HepG2 (cell line): ENCODE measurements around the gene GIMAP4. TPM values are rescaled to one million over a fixed set of nuclear protein-coding genes. Genes with fewer than 3 reads are reported as not detected.
"Not testable (repeated sequence)": the region's sequence is repeated elsewhere in the genome, so short reads cannot be mapped to it uniquely, and the experiment has no call there.

Source experiments
- ATAC-seq: fragments of 200-7000 bp; cut with Tn5 transposase; 3 replicates; pipeline ENCODE4 v1.9.1; 2020; ENCODE audit warnings: mild to moderate bottlenecking, moderate library complexity
- BruUV-seq: library from RNA; stranded (reverse); fragments of 400-500 nt; replicated peaks from 2 replicates; lab custom pipeline; 2021; lab: Mats Ljungman, UMichigan
- CTCF ChIA-PET: fragments of 300-600 bp; formaldehyde crosslinking; extraction: SDS; loops from one replicate; lab custom pipeline; 2021; ENCODE audit warnings: low total read pairs, inconsistent platforms, low intra/inter-chr PET ratio; lab: Yijun Ruan, JAX
- POLR2A ChIA-PET: fragments of 350-600 bp; sonication (Branson Sonifier 250); formaldehyde crosslinking; loops from one replicate; lab custom pipeline; 2020; ENCODE audit warnings: antibody characterized with exemption, inconsistent platforms; lab: Yijun Ruan, JAX
- DNase-seq: peaks from one replicate; pipeline ENCODE4 v3.0.0-alpha.2; 2015; ENCODE audit warnings: low spot score
- FAIRE-seq: peaks from 3 replicates; lab custom pipeline; 2011; peaks lifted over from hg19 to GRCh38; lab: Jason Lieb, UNC
- H2AFZ ChIP-seq: one replicate; pipeline ENCODE4 v1.6.1; 2011; ENCODE audit warnings: low read length, inconsistent platforms
- H3K27ac ChIP-seq: fragments of 300-600 bp; 3 replicates; pipeline ENCODE4 v1.8.0; 2011; ENCODE audit warnings: mixed run types, mild to moderate bottlenecking, mixed read lengths, low read length, inconsistent platforms; ENCODE audit not compliant: insufficient read depth; ENCODE audit errors: extremely low read length
- H3K27me3 ChIP-seq, 2 experiments: fragments of 200-600 bp in 1 of 2; 2 replicates in 1 of 2; 3 replicates in 1 of 2; pipeline versions ENCODE4 v1.6.0 to v1.8.0; 2011; ENCODE audit warnings: low read length in 2 of 2, mild to moderate bottlenecking in 2 of 2, moderate library complexity in 2 of 2, inconsistent platforms in 1 of 2; ENCODE audit not compliant: insufficient read depth in 2 of 2, control insufficient read depth in 1 of 2
- H3K36me3 ChIP-seq, 2 experiments: fragments of 200-600 bp in 1 of 2; replicated peaks in 1 of 2; 2 replicates in 1 of 2; 3 replicates in 1 of 2; pipeline versions ENCODE4 v1.5.1 to v1.8.0; 2011; ENCODE audit warnings: low read length in 2 of 2, inconsistent platforms in 1 of 2; ENCODE audit not compliant: insufficient read depth in 2 of 2, control insufficient read depth in 1 of 2
- H3K4me1 ChIP-seq: 2 replicates; pipeline ENCODE4 v1.5.1; 2012; ENCODE audit warnings: low read length, inconsistent platforms; ENCODE audit not compliant: insufficient read depth
- H3K4me2 ChIP-seq: 2 replicates; pipeline ENCODE4 v1.6.0; 2011; ENCODE audit warnings: low read depth, low read length, inconsistent platforms
- H3K4me3 ChIP-seq, 3 experiments: fragments of 200-600 bp in 1 of 3; sonication (generic), shearing (Covaris generic) in 1 of 3; replicated peaks in 1 of 3; 2 replicates each; pipeline ENCODE4 v1.5.1; 2011 to 2016; ENCODE audit warnings: low read length in 3 of 3, inconsistent platforms in 2 of 3, low read depth in 2 of 3, mild to moderate bottlenecking in 2 of 3, control low read depth in 1 of 3, mixed read lengths in 1 of 3; ENCODE audit not compliant: insufficient read depth in 1 of 3
- H3K79me2 ChIP-seq: one replicate; pipeline ENCODE4 v1.6.1; 2011; ENCODE audit warnings: low read length, inconsistent platforms; ENCODE audit not compliant: insufficient read depth
- H3K9ac ChIP-seq: 2 replicates; pipeline ENCODE4 v1.6.0; 2011; ENCODE audit warnings: mild to moderate bottlenecking, low read depth, low read length, inconsistent platforms; ENCODE audit not compliant: insufficient read depth
- H3K9me3 ChIP-seq: 2 replicates; pipeline ENCODE4 v1.5.1; 2012; ENCODE audit warnings: mild to moderate bottlenecking, low read length
- H4K20me1 ChIP-seq: 2 replicates; pipeline ENCODE4 v1.6.0; 2011; ENCODE audit warnings: inconsistent platforms, mild to moderate bottlenecking, low read length, moderate library complexity; ENCODE audit not compliant: insufficient read depth
- PRMT3 ChIP-seq: sonication (generic); formaldehyde crosslinking; IDR thresholded peaks from 2 replicates; pipeline ENCODE4 v1.8.1; 2022; ENCODE audit warnings: low read depth, mild to moderate bottlenecking, moderate library complexity, missing genetic modification reagents, borderline replicate concordance
- SNAPC2 ChIP-seq: sonication (generic); formaldehyde crosslinking; IDR thresholded peaks from 2 replicates; pipeline ENCODE4 v1.8.1; 2022; ENCODE audit warnings: mild to moderate bottlenecking, missing genetic modification reagents
- TEAD2 ChIP-seq: sonication (generic); formaldehyde crosslinking; IDR thresholded peaks from 2 replicates; pipeline ENCODE4 v1.9.0; 2021; ENCODE audit warnings: missing genetic modification reagents
- ZNF205 ChIP-seq: IDR thresholded peaks from 2 replicates; pipeline ENCODE4 v1.6.1; 2018; ENCODE audit warnings: missing biosample characterization, missing genetic modification reagents
- ZNF33A ChIP-seq: sonication (generic); formaldehyde crosslinking; IDR thresholded peaks from 2 replicates; pipeline ENCODE4 v1.5.1; 2020; ENCODE audit warnings: missing genetic modification reagents, mild to moderate bottlenecking, moderate library complexity, borderline replicate concordance
- ZNF496 ChIP-seq: sonication (generic); formaldehyde crosslinking; IDR thresholded peaks from 2 replicates; pipeline ENCODE4 v1.8.1; 2023; ENCODE audit warnings: mild to moderate bottlenecking, moderate library complexity, missing genetic modification reagents; ENCODE audit not compliant: insufficient replicate concordance
- ZNF747 ChIP-seq: sonication (generic); formaldehyde crosslinking; IDR thresholded peaks from 2 replicates; pipeline ENCODE4 v1.8.1; 2023; ENCODE audit warnings: missing genetic modification reagents, mild to moderate bottlenecking, borderline replicate concordance
- WGBS: methylation state at CpG from one replicate; pipeline ENCODE4 v1.1.6; 2017; ENCODE audit warnings: low lambda C conversion rate; 5-methylcytosine and 5-hydroxymethylcytosine counted together
- in situ Hi-C: cut with HindIII; loops from 2 replicates; pipeline ENCODE4 v1.10.0; 2017; ENCODE audit warnings: low pct_unique_long_range_greater_than_20kb; ENCODE audit not compliant: extremely low pct_ligation_motif_present
- intact Hi-C: fragments of 100-400 bp; cut with micrococcal nuclease; formaldehyde crosslinking; loops from one replicate; pipeline ENCODE4 v1.10.0; 2022; ENCODE audit not compliant: unreplicated experiment
- polyA plus RNA-seq, 8 experiments: library from polyadenylated mRNA; depleted of rRNA in 3 of 8; stranded (reverse) in 7 of 8; unstranded in 1 of 8; fragments of >200 nt; fragmentation: Illumina TruSeq in 4 of 8; extraction: Trizol in 4 of 8; gene quantifications; 2 replicates each; pipeline versions ENCODE4 v1.2.1 to v1.2.3, GENCODE V29; 2011 to 2016; ENCODE audit warnings: low read depth in 4 of 8, missing spikeins in 1 of 8, mixed read lengths in 1 of 8; ENCODE audit not compliant: insufficient read depth in 1 of 8
- total RNA-seq, 5 experiments: library from RNA; depleted of rRNA; stranded (reverse); fragments of >200 nt; fragmentation: Illumina TruSeq; extraction: Trizol; gene quantifications; 2 replicates each; pipeline ENCODE4 v1.2.3, GENCODE V29; 2016; ENCODE audit warnings: low read depth in 1 of 5
- TF ChIP-seq, protein P1 (sequence below): sonication (generic); formaldehyde crosslinking; IDR thresholded peaks from one replicate; pipeline ENCODE4 v1.5.1; 2020; ENCODE audit warnings: mild to moderate bottlenecking, missing genetic modification reagents; ENCODE audit errors: not compliant biosample characterization
- TF ChIP-seq, protein P2 (sequence below): sonication (generic); formaldehyde crosslinking; IDR thresholded peaks from 2 replicates; pipeline ENCODE4 v1.5.0; 2020; ENCODE audit warnings: mild to moderate bottlenecking, low read depth, missing genetic modification reagents, borderline replicate concordance

Gene GIMAP4
- total and polyA plus RNA-seq, 2 of the 13 experiments (the other 11 are each of a cell fraction or from before 2014, with no cell fraction given), result not detected

DNA sequence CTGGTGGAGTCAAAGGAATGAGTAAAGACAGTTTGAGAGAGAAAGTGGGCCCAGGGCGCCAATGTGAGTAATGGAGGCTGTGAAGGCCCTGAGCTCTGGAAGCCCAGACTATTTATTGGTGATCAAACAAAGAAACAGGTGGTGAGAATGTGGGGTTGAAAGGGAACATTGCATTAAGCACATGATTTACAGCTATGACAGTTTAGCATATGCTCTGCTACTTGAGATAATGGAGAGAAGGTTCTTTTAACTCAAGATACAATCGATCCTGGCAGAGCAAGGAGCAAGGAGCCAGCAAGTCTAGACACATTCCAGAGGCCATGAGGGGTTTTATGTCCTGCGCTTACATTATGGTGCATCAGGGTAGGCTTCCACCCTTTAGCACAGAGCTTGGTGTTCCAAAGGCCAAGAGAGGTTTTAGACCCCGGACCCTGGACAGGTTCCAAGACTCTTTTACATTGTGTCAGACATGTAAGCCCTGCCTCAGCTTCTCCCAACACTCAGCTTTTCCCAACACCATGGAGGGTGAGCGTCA is 48.1 kb downstream of the GIMAP4 start:
- in situ Hi-C loops, FAIRE-seq, H3K9ac ChIP-seq, intact Hi-C loops, H3K4me2 ChIP-seq, BruUV-seq, CTCF ChIA-PET, ATAC-seq, H2AFZ ChIP-seq, H3K9me3 ChIP-seq, H4K20me1 ChIP-seq, H3K4me1 ChIP-seq, H3K27me3 ChIP-seq, H3K79me2 ChIP-seq, H3K36me3 ChIP-seq, H3K4me3 ChIP-seq, DNase-seq, H3K27ac ChIP-seq, POLR2A ChIA-PET: not testable (repeated sequence)
- 0% methylated on average over 4 of the region's 5 CpGs for WGBS

DNA sequence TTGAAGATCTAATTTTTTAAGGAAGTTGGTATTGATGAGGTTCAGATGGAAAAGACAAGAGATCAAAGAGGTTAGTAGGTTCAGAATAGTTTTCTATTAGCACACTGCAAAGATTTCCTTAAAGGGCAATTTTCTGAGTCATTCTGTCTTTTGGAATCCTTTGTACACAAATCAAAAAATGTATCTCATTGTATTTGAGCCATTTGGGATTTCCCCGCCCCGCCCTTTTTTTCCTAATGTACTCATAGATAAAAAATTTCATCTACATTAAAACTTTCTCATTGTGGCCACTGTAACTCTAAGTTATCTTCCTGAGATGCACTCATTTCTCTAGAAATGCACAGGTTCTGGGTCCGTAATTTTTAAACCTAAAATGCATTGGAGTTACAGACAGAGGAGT is 52.9 kb downstream of the GIMAP4 start:
- WGBS, result 1% methylated on average over 3 of the region's 3 CpGs
- ATAC-seq (no peak), FAIRE-seq (no peak), DNase-seq (no peak)
- no peak overlapping the region for H3K9ac ChIP-seq
- no TSS peak for BruUV-seq
- no peak overlapping the region for H3K4me3 ChIP-seq
- H3K36me3 ChIP-seq, result no peaks in the 10 kb centered on the region
- H3K27ac ChIP-seq, result no peak overlapping the region
- H2AFZ ChIP-seq, result no peak overlapping the region
- ChIA-PET POLR2A (no interaction called here), CTCF (no interaction called here)
- H3K27me3 ChIP-seq, result no peaks in the 10 kb centered on the region
- H3K79me2 ChIP-seq, result no peaks in the 10 kb centered on the region
- H3K4me2 ChIP-seq, result no peak overlapping the region
- in situ Hi-C loops (no loop called here), intact Hi-C loops (no loop called here)
- no peaks in the 10 kb centered on the region for H4K20me1 ChIP-seq
- no peaks in the 10 kb centered on the region for H3K4me1 ChIP-seq
- no peaks in the 10 kb centered on the region for H3K9me3 ChIP-seq
- TF ChIP-seq, protein P1, sequence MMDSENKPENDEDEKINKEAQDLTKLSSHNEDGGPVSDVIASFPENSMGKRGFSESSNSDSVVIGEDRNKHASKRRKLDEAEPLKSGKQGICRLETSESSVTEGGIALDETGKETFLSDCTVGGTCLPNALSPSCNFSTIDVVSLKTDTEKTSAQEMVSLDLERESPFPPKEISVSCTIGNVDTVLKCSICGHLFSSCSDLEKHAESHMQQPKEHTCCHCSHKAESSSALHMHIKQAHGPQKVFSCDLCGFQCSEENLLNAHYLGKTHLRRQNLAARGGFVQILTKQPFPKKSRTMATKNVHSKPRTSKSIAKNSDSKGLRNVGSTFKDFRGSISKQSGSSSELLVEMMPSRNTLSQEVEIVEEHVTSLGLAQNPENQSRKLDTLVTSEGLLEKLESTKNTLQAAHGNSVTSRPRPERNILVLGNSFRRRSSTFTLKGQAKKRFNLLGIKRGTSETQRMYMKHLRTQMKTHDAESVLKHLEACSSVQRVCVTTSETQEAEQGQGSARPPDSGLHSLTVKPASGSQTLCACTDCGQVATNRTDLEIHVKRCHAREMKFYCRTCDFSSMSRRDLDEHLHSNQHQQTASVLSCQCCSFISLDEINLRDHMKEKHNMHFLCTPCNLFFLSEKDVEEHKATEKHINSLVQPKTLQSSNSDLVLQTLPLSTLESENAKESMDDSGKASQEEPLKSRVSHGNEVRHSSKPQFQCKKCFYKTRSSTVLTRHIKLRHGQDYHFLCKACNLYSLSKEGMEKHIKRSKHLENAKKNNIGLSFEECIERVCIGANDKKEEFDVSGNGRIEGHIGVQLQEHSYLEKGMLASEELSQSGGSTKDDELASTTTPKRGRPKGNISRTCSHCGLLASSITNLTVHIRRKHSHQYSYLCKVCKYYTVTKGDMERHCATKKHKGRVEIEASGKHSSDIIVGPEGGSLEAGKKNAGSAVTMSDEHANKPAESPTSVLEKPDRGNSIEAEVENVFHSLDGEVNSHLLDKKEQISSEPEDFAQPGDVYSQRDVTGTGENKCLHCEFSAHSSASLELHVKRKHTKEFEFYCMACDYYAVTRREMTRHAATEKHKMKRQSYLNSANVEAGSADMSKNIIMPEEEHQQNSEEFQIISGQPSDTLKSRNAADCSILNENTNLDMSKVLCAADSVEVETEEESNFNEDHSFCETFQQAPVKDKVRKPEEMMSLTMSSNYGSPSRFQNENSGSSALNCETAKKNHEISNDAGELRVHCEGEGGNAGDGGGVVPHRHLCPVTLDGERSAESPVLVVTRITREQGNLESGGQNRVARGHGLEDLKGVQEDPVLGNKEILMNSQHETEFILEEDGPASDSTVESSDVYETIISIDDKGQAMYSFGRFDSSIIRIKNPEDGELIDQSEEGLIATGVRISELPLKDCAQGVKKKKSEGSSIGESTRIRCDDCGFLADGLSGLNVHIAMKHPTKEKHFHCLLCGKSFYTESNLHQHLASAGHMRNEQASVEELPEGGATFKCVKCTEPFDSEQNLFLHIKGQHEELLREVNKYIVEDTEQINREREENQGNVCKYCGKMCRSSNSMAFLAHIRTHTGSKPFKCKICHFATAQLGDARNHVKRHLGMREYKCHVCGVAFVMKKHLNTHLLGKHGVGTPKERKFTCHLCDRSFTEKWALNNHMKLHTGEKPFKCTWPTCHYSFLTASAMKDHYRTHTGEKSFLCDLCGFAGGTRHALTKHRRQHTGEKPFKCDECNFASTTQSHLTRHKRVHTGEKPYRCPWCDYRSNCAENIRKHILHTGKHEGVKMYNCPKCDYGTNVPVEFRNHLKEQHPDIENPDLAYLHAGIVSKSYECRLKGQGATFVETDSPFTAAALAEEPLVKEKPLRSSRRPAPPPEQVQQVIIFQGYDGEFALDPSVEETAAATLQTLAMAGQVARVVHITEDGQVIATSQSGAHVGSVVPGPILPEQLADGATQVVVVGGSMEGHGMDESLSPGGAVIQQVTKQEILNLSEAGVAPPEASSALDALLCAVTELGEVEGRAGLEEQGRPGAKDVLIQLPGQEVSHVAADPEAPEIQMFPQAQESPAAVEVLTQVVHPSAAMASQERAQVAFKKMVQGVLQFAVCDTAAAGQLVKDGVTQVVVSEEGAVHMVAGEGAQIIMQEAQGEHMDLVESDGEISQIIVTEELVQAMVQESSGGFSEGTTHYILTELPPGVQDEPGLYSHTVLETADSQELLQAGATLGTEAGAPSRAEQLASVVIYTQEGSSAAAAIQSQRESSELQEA (CRISPR knock-in tag), result no peak
- TF ChIP-seq ZNF496 (no peak), PRMT3 (CRISPR knock-in tag) (no peak), ZNF747 (CRISPR knock-in tag) (no peak), TEAD2 (no peak), SNAPC2 (CRISPR knock-in tag) (no peak), ZNF33A (CRISPR knock-in tag) (no peak), ZNF205 (no peak)
- TF ChIP-seq, protein P2, sequence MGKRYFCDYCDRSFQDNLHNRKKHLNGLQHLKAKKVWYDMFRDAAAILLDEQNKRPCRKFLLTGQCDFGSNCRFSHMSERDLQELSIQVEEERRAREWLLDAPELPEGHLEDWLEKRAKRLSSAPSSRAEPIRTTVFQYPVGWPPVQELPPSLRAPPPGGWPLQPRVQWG (CRISPR knock-in tag), result no peak
